DND-41 (cell line): ENCODE results near the gene MRPL14.

Source experiments
- CTCF ChIP-seq: IDR thresholded peaks from 2 replicates; pipeline ENCODE4 v1.5.1; 2012; ENCODE audit warnings: borderline replicate concordance, low read length, moderate library complexity, mild to moderate bottlenecking; ENCODE audit not compliant: poor library complexity, severe bottlenecking; ENCODE audit errors: extremely low read depth
- EZH2 ChIP-seq: IDR thresholded peaks from 3 replicates; pipeline ENCODE4 v1.6.1; 2012; ENCODE audit warnings: borderline replicate concordance, low read depth, mild to moderate bottlenecking, moderate library complexity, low read length, inconsistent platforms; ENCODE audit not compliant: severe bottlenecking

- TF ChIP-seq EZH2 (no peak), CTCF (no peak)
Observed at GRCh38 chr6:44169154-44169553, 41.9 kb upstream of the MRPL14 start.
